Thyroid gland (tissue), 4 donors: Measurements from ENCODE around the gene HLF. TPM values are rescaled to one million over a fixed set of nuclear protein-coding genes. Genes with fewer than 3 reads are reported as not detected.

Experiments used
- DNase-seq, 2 donors: peaks; one replicate each; pipeline ENCODE4 v3.0.0-alpha.2; 2019
- H3K27ac ChIP-seq, 3 donors: fragments of 200-600 bp; sonication (generic); 1 replicate in 2 of 3; 2 replicates in 1 of 3; pipeline ENCODE4 v1.5.1; 2016 to 2019; ENCODE audit warnings: mild to moderate bottlenecking in 1 of 3, moderate library complexity in 1 of 3
- H3K27me3 ChIP-seq: fragments of 200-600 bp; sonication (generic); one replicate; pipeline ENCODE4 v1.5.1; 2019
- H3K36me3 ChIP-seq, 2 donors: fragments of 200-600 bp; sonication (generic); one replicate each; pipeline ENCODE4 v1.5.1; 2016 to 2019
- H3K4me1 ChIP-seq, 2 donors: fragments of 200-600 bp; sonication (generic); one replicate each; pipeline ENCODE4 v1.5.1; 2017 to 2019
- H3K4me3 ChIP-seq, 3 donors: fragments of 200-600 bp; sonication (generic); replicated peaks in 1 of 3; 1 replicate in 2 of 3; 2 replicates in 1 of 3; pipeline ENCODE4 v1.5.1; 2016; ENCODE audit warnings: mild to moderate bottlenecking in 1 of 3
- H3K9me3 ChIP-seq: fragments of 200-600 bp; sonication (generic); one replicate; pipeline ENCODE4 v1.5.1; 2017
- CTCF ChIP-seq, 6 experiments: fragments of 200-600 bp in 3 of 6; fragments of 450-650 bp in 3 of 6; sonication (generic) in 3 of 6; IDR thresholded peaks; one replicate each; pipeline ENCODE4 v1.5.1; 2016 to 2019; ENCODE audit warnings: antibody characterized with exemption in 6 of 6, mild to moderate bottlenecking in 2 of 6, inconsistent platforms in 1 of 6, moderate library complexity in 1 of 6
- POLR2A ChIP-seq, 2 donors: fragments of 450-650 bp; IDR thresholded peaks; one replicate each; pipeline ENCODE4 v1.6.1; 2017; ENCODE audit warnings: antibody characterized with exemption in 2 of 2, mild to moderate bottlenecking in 2 of 2, moderate library complexity in 1 of 2
- WGBS, 2 donors: methylation state at CpG; one replicate each; pipeline ENCODE4 v1.1.5; 2017; 5-methylcytosine and 5-hydroxymethylcytosine counted together
- intact Hi-C: fragments of 100-400 bp; cut with DNase I; formaldehyde crosslinking; loops from one replicate; pipeline ENCODE4 v1.15.1; 2023
- total RNA-seq, 4 donors: library from RNA; depleted of rRNA; stranded (reverse); fragments of >200 nt; gene quantifications; one replicate each; pipeline ENCODE4 v1.2.3, GENCODE V29; 2016

Gene HLF
- total RNA-seq, 4 donors from 2014 or later = 39.4 to 54.1 (median 51.7) TPM

GRCh38 chr17:55302407-55302787 is 37.6 kb downstream of the HLF start:
- WGBS, 2 donors = 63 to 64% methylated on average over 6 of the region's 6 CpGs
- no peak overlapping the region for H3K4me3 ChIP-seq
- peaks cover 6% of the 10 kb centered on the region in 2 donors for H3K4me1 ChIP-seq
- H3K27me3 ChIP-seq = no peaks in the 10 kb centered on the region
- no peak for DNase-seq
- no peak for TF ChIP-seq POLR2A (IDR thresholded peaks at IDR 0.05)
- no peak for TF ChIP-seq CTCF (IDR thresholded peaks at IDR 0.05)
- intact Hi-C loops = loop anchor here (5.0 kb wide), 1 partner anchor 40 kb away; no protein-coding TSS in a partner anchor
- no peaks in the 10 kb centered on the region for H3K9me3 ChIP-seq
- H3K36me3 ChIP-seq = peaks cover 0 to 3% of the 10 kb centered on the region in 2 donors
- H3K27ac ChIP-seq = no peak overlapping the region

DNA sequence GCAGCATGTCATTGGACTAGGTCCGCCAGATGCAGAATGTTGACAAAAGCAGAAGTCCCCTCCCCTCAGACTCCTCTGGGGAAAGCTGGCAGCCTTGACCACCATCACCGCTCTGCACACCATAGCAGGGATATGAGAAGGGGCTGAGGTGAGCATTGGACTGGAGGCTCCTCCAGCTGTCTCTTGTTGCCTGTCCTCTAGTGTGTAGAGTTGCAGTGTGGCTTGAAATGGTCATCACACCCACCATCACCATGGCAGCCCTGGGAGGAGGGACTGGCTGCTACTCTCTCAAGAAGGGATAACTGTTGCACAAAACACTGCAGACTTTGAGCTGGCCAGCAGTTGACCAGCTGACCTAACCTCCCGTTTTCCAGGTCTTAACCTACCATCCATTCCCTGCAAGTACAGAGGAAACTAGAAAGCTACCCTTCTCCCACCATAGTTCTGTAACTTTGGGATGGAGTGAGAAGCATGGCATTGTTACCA is 38.3 kb downstream of the HLF start:
- H3K36me3 ChIP-seq = peaks cover 0 to under 1% of the 10 kb centered on the region in 2 donors
- intact Hi-C loops = loop anchor here (5.0 kb wide), 1 partner anchor 39 kb away; no protein-coding TSS in a partner anchor
- 86 to 87% methylated on average over 3 of the region's 3 CpGs for WGBS, 2 donors
- TF ChIP-seq POLR2A (IDR thresholded peaks at IDR 0.05) (no peak), CTCF (IDR thresholded peaks at IDR 0.05) (no peak)
- no peak for DNase-seq
- peaks cover 6% of the 10 kb centered on the region in 2 donors for H3K4me1 ChIP-seq
- no peaks in the 10 kb centered on the region for H3K9me3 ChIP-seq
- H3K27me3 ChIP-seq = no peaks in the 10 kb centered on the region
- H3K4me3 ChIP-seq = no peak overlapping the region
- H3K27ac ChIP-seq = no peak overlapping the region

DNA sequence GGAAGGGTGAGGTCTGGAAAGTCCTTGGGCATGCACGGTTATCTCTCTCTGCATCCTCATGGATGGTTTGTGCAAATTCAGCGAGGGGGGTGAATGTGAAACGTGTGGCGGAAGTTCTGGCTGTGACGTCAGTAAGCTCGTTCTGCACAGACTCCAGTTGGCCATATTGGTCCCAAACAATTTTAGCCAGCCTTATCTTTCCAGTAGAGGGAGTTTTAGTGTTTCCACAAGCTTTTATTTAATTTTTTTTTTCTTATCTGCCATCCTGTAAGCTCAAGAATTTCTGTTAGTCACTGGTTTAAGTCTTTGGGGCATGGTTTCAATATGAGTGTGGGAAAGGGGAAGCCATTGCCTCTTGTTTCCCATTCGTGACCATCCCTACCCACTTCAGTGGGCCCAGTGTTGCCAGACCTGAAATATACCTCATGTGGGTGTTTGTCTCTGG is 39.0 kb downstream of the HLF start:
- TF ChIP-seq CTCF (IDR thresholded peaks at IDR 0.05) (no peak), POLR2A (IDR thresholded peaks at IDR 0.05) (no peak)
- Histone ChIP-seq H3K9me3 (no peaks in the 10 kb centered on the region), H3K4me3 (no peak overlapping the region), H3K27me3 (no peaks in the 10 kb centered on the region), H3K27ac (no peak overlapping the region), H3K36me3 (no peaks in the 10 kb centered on the region), H3K4me1 (peaks cover 6% of the 10 kb centered on the region in 2 donors)
- DNase-seq = no peak
- intact Hi-C loops = loop anchor here (5.0 kb wide), 1 partner anchor 39 kb away; no protein-coding TSS in a partner anchor
- 90 to 93% methylated on average over 7 of the region's 7 CpGs for WGBS, 2 donors

- H3K4me3 ChIP-seq = no peak overlapping the region
- H3K27ac ChIP-seq = no peak overlapping the region
- H3K4me1 ChIP-seq = peaks cover 6% of the 10 kb centered on the region in 2 donors
- no peaks in the 10 kb centered on the region for H3K9me3 ChIP-seq
- 90 to 96% methylated on average over 7 to 9 of the region's 11 CpGs for WGBS, 2 donors
- TF ChIP-seq POLR2A (IDR thresholded peaks at IDR 0.05) (no peak), CTCF (IDR thresholded peaks at IDR 0.05) (no peak)
- H3K27me3 ChIP-seq = no peaks in the 10 kb centered on the region
- intact Hi-C loops = loop anchor here (5.0 kb wide), 1 partner anchor 38 kb away; no protein-coding TSS in a partner anchor
- H3K36me3 ChIP-seq = no peaks in the 10 kb centered on the region
- DNase-seq = no peak
Observed at GRCh38 chr17:55304171-55304859, 39.6 kb downstream of the HLF start.
